Testis (tissue), 3 donors: ENCODE results near the gene GASK1A. TPM values are rescaled to one million over a fixed set of nuclear protein-coding genes. Genes with fewer than 3 reads are reported as not detected.

Experiments
- DNase-seq: peaks from one replicate; pipeline ENCODE4 v3.0.0-alpha.2; 2019
- H3K27ac ChIP-seq, 2 donors: fragments of 200-600 bp; sonication (generic); one replicate each; pipeline ENCODE4 v1.5.1; 2019
- H3K27me3 ChIP-seq: fragments of 200-600 bp; sonication (generic); one replicate; pipeline ENCODE4 v1.5.1; 2019
- H3K36me3 ChIP-seq: fragments of 200-600 bp; sonication (generic); one replicate; pipeline ENCODE4 v1.5.1; 2017; ENCODE audit warnings: low read depth; ENCODE audit errors: missing control alignments
- H3K4me1 ChIP-seq: fragments of 200-600 bp; sonication (generic); one replicate; pipeline ENCODE4 v1.5.1; 2019
- H3K4me3 ChIP-seq, 2 donors: fragments of 200-600 bp; sonication (generic); one replicate each; pipeline ENCODE4 v1.5.1; 2017 to 2019
- H3K9me3 ChIP-seq: fragments of 200-600 bp; sonication (generic); one replicate; pipeline ENCODE4 v1.5.1; 2017
- POLR2A ChIP-seq: fragments of 450-650 bp; IDR thresholded peaks from one replicate; pipeline ENCODE4 v1.6.1; 2017; ENCODE audit warnings: antibody characterized with exemption, mild to moderate bottlenecking, moderate library complexity
- WGBS, 2 donors: methylation state at CpG; one replicate each; pipeline ENCODE4 v1.1.5; 2018; 5-methylcytosine and 5-hydroxymethylcytosine counted together
- intact Hi-C: fragments of 100-400 bp; cut with DNase I; formaldehyde crosslinking; loops from one replicate; pipeline ENCODE4 v1.15.1; 2023; ENCODE audit warnings: low total_unique reads
- polyA plus RNA-seq: library from polyadenylated mRNA; stranded (reverse); fragments of 350-450 nt; fragmentation: Illumina TruSeq; extraction: RNeasy Lipid Tissue Mini Kit (QIAGEN cat#74804); gene quantifications from one replicate; pipeline ENCODE4 v1.2.3, GENCODE V29; 2014; ENCODE audit warnings: low read depth, low replicate concordance; ENCODE audit not compliant: insufficient read depth
- total RNA-seq, 2 donors: library from RNA; depleted of rRNA; stranded (reverse); fragments of >200 nt; gene quantifications; one replicate each; pipeline ENCODE4 v1.2.3, GENCODE V29; 2016
- TF ChIP-seq, protein P1 (sequence below), 3 experiments: fragments of 450-650 bp in 2 of 3; fragments of 200-600 bp in 1 of 3; sonication (generic) in 1 of 3; IDR thresholded peaks; one replicate each; pipeline ENCODE4 v1.5.1; 2016 to 2019; ENCODE audit warnings: antibody characterized with exemption in 3 of 3, mild to moderate bottlenecking in 2 of 3, moderate library complexity in 1 of 3

The GASK1A gene
- total and polyA plus RNA-seq, 3 donors from 2014 or later, result 6.2 to 22.2 (median 18.7) TPM

DNA sequence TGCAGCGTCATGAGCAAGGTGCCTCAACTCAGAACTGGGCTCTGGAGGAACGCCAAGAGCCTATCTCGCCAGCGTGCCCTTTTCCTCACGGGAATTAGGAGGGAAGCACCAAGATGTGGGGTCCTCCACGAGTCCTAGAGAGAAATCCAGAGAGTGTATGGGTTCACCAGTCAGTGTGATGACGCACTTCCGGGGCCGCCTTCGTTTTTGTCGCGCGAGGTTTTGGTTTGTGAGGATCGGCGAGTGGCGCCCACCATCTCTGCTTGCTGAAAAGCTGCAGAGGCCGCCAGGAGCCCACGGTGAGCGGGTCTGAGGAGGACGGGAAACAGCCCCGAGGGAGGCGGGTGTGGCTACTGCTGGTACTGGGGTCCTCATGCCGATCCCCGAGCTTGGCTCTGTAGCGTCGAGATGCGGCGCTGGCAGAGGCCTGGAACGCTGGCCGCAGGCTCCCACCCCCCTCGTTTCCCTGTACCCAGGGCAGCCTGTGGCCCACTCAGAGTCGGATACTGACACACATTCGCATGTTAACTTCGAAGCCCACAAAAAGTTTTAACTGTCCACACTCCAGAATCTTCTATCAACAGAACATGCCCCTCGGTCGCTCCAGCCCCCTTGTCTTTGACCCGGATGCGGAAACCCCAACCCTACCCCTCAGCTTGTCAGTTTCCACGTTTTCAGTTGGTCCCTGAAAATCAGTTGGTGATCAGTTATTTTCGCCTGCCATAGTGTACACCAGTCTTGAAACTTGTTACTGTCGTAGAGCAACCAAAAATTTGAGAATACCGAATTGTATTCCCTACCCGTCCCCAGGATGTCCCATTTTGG, 42.7 kb upstream of the GASK1A start:
- H3K4me3 ChIP-seq, result peak overlapping the region; percentile 49 to 69
- no peaks in the 10 kb centered on the region for H3K27me3 ChIP-seq
- TF ChIP-seq, protein P1, sequence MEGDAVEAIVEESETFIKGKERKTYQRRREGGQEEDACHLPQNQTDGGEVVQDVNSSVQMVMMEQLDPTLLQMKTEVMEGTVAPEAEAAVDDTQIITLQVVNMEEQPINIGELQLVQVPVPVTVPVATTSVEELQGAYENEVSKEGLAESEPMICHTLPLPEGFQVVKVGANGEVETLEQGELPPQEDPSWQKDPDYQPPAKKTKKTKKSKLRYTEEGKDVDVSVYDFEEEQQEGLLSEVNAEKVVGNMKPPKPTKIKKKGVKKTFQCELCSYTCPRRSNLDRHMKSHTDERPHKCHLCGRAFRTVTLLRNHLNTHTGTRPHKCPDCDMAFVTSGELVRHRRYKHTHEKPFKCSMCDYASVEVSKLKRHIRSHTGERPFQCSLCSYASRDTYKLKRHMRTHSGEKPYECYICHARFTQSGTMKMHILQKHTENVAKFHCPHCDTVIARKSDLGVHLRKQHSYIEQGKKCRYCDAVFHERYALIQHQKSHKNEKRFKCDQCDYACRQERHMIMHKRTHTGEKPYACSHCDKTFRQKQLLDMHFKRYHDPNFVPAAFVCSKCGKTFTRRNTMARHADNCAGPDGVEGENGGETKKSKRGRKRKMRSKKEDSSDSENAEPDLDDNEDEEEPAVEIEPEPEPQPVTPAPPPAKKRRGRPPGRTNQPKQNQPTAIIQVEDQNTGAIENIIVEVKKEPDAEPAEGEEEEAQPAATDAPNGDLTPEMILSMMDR (IDR thresholded peaks at IDR 0.05), result no peak
- TF ChIP-seq POLR2A, result no peak
- H3K27ac ChIP-seq, result peak overlapping the region in 1 of 2 donors; percentile 52
- intact Hi-C loops, result no loop called here
- WGBS, 2 donors, result 35 to 55% methylated on average over 26 to 43 of the region's 43 CpGs
- no peaks in the 10 kb centered on the region for H3K4me1 ChIP-seq
- peak; percentile 90 for DNase-seq
- H3K9me3 ChIP-seq, result no peaks in the 10 kb centered on the region
- no peaks in the 10 kb centered on the region for H3K36me3 ChIP-seq

DNA sequence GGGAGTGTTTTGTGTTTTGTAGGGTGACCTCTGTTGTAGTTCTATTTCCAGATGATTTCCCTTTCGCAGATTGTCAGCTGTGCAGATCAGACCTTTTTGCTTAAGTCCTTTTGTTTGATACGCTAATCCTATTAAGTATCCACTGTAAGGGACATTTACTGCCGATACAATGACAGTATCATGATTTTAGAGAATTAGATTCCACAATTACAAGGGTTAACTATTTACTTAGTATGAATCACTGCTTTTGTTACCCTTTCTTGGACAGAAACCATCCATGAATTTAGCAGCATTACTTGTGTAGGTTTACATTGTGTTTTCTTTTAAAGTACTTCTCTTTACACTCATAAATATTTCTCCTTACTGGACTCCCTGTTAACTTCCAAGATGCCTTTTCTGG, 41.8 kb upstream of the GASK1A start:
- intact Hi-C loops, result no loop called here
- 70 to 82% methylated on average over 3 of the region's 3 CpGs for WGBS, 2 donors
- Histone ChIP-seq H3K4me3 (peak overlapping the region; percentile 49 to 69), H3K36me3 (no peaks in the 10 kb centered on the region), H3K27me3 (no peaks in the 10 kb centered on the region), H3K27ac (peak overlapping the region in 1 of 2 donors; percentile 52), H3K9me3 (no peaks in the 10 kb centered on the region), H3K4me1 (no peaks in the 10 kb centered on the region)
- DNase-seq, result no peak
- TF ChIP-seq, protein P1 (IDR thresholded peaks at IDR 0.05), result no peak
- no peak for TF ChIP-seq POLR2A

DNA sequence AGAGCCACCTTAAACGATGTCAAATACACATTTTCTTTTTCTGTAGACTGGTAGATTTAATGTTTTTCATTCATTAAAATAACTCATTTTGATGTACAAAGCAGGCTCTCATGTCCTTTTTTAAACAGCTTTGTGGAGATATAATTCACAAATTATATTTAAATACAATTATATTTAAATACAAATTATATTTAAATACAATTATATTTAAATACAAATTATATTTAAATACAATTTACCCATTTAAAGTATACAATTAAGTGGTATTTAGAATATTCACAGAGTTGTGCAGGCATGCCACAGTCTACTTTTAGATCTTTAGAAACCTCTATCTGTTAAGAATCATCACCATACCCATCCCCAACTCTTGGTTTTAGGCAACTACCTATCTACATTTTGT, 36.4 kb upstream of the GASK1A start:
- no peak overlapping the region for H3K4me3 ChIP-seq
- H3K27ac ChIP-seq, result no peak overlapping the region
- no peaks in the 10 kb centered on the region for H3K9me3 ChIP-seq
- intact Hi-C loops, result no loop called here
- H3K36me3 ChIP-seq, result no peaks in the 10 kb centered on the region
- no peaks in the 10 kb centered on the region for H3K27me3 ChIP-seq
- WGBS, 2 donors, result 80 to 81% methylated on average over 1 of the region's 1 CpG
- TF ChIP-seq, protein P1 (IDR thresholded peaks at IDR 0.05), result no peak
- TF ChIP-seq POLR2A, result no peak
- no peak for DNase-seq
- no peaks in the 10 kb centered on the region for H3K4me1 ChIP-seq

DNA sequence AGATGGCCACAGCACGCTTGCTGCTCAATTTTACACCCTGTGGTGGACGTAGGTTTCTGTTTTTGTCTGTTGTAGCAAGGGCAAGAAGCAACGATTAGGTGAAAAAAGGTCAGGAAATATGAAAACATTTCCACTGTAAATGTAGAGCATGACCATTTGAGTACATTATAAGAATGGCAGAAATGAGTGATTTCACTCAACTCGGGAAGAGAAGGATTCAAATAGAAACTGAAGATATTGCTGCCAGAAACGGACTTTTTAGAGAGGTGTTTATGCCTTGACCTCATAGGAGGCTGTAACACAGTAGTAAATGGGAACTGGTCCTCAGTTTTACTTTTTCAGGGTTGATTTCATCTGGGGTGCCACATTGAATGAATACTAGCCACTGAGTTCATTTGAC, 33.1 kb upstream of the GASK1A start:
- Histone ChIP-seq H3K9me3 (no peaks in the 10 kb centered on the region), H3K27ac (no peak overlapping the region), H3K4me1 (no peaks in the 10 kb centered on the region), H3K27me3 (no peaks in the 10 kb centered on the region), H3K36me3 (no peaks in the 10 kb centered on the region), H3K4me3 (no peak overlapping the region)
- intact Hi-C loops, result no loop called here
- TF ChIP-seq, protein P1 (IDR thresholded peaks at IDR 0.05), result no peak
- TF ChIP-seq POLR2A, result no peak
- no peak for DNase-seq
- 85 to 88% methylated on average over 5 of the region's 5 CpGs for WGBS, 2 donors

DNA sequence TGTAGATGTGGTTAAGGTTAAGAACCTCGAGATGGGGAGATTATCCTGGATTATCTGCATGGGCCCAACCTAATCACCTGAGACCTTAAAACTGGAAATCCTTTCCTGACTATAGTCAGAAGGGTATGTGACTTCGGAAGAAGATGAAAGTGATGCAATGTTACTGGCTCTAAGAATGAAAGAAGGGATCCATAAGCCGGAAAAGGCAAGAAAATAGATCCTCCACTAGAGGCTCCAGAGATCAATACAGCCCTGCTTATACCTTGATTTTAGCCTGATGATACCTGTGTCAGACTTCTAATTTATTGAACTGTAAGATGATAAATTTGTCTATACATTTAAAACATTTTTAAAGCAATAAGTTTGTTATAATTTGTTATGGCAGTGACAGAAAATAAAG, 21.5 kb upstream of the GASK1A start:
- 83% methylated on average over 3 of the region's 3 CpGs for WGBS, 2 donors
- no peaks in the 10 kb centered on the region for H3K36me3 ChIP-seq
- intact Hi-C loops, result no loop called here
- no peak overlapping the region for H3K4me3 ChIP-seq
- H3K27me3 ChIP-seq, result no peaks in the 10 kb centered on the region
- no peak for DNase-seq
- no peaks in the 10 kb centered on the region for H3K9me3 ChIP-seq
- H3K27ac ChIP-seq, result no peak overlapping the region
- no peaks in the 10 kb centered on the region for H3K4me1 ChIP-seq
- no peak for TF ChIP-seq POLR2A
- TF ChIP-seq, protein P1 (IDR thresholded peaks at IDR 0.05), result no peak
